Neural cell (in vitro differentiated cells): ENCODE measurements around the gene VPS26B. TPM values are rescaled to one million over a fixed set of nuclear protein-coding genes. Genes with fewer than 3 reads are reported as not detected.

Experiments used
- H2AFZ ChIP-seq: fragments of 200-600, 300-800 bp; sonication (generic), shearing (Covaris generic); 2 replicates; pipeline ENCODE4 v1.6.0; 2014; ENCODE audit warnings: low read depth, mild to moderate bottlenecking, antibody characterized with exemption, low read length, moderate library complexity
- H3F3A ChIP-seq: fragments of 200-600 bp; shearing (Covaris generic); 2 replicates; pipeline ENCODE4 v1.6.1; 2016; ENCODE audit warnings: mild to moderate bottlenecking, moderate library complexity, mixed read lengths, antibody characterized with exemption, low read length; ENCODE audit not compliant: insufficient read depth, poor library complexity, severe bottlenecking
- H3K27ac ChIP-seq: fragments of 200-600, 300-800 bp; sonication (generic), shearing (Covaris generic); 2 replicates; pipeline ENCODE4 v1.5.1; 2014; ENCODE audit warnings: mild to moderate bottlenecking, low read length, moderate library complexity
- H3K27me3 ChIP-seq: fragments of 300-800, 200-600 bp; sonication (generic), shearing (Covaris generic); 2 replicates; pipeline ENCODE4 v1.6.0; 2014; ENCODE audit warnings: mild to moderate bottlenecking, low read depth, low read length, moderate library complexity; ENCODE audit not compliant: insufficient read depth
- H3K36me3 ChIP-seq: fragments of 300-800, 200-600 bp; sonication (generic), shearing (Covaris generic); 2 replicates; pipeline ENCODE4 v1.5.1; 2014; ENCODE audit warnings: mild to moderate bottlenecking, antibody characterized with exemption, low read length, moderate library complexity; ENCODE audit not compliant: insufficient read depth
- H3K4me2 ChIP-seq: fragments of 300-800, 200-600 bp; sonication (generic), shearing (Covaris generic); 2 replicates; pipeline ENCODE4 v1.6.0; 2014; ENCODE audit warnings: mild to moderate bottlenecking, low read length
- H3K4me3 ChIP-seq: fragments of 300-800, 200-600 bp; sonication (generic), shearing (Covaris generic); 2 replicates; pipeline ENCODE4 v1.5.1; 2014; ENCODE audit warnings: mild to moderate bottlenecking, low read length, moderate library complexity
- H3K79me2 ChIP-seq: fragments of 200-600 bp; shearing (Covaris generic); replicated peaks from 2 replicates; pipeline ENCODE4 v1.6.0; 2014; ENCODE audit warnings: mild to moderate bottlenecking, low read length, moderate library complexity; ENCODE audit not compliant: insufficient read depth
- H3K9ac ChIP-seq: fragments of 300-800, 200-600 bp; sonication (generic), shearing (Covaris generic); 2 replicates; pipeline ENCODE4 v1.6.1; 2016; ENCODE audit warnings: mild to moderate bottlenecking, low read length, mixed read lengths
- H3K9me2 ChIP-seq: fragments of 200-600 bp; shearing (Covaris generic); 2 replicates; pipeline ENCODE4 v1.6.1; 2016; ENCODE audit warnings: mild to moderate bottlenecking, low read length, mixed read lengths; ENCODE audit not compliant: insufficient read depth
- H3K9me3 ChIP-seq: fragments of 200-600, 300-800 bp; sonication (generic), shearing (Covaris generic); 2 replicates; pipeline ENCODE4 v1.6.1; 2016; ENCODE audit warnings: mild to moderate bottlenecking, mixed run types, low read length, moderate library complexity, mixed read lengths
- H4K20me1 ChIP-seq: fragments of 200-600 bp; shearing (Covaris generic); 2 replicates; pipeline ENCODE4 v1.6.1; 2016; ENCODE audit warnings: mild to moderate bottlenecking, mixed run types; ENCODE audit not compliant: insufficient read depth
- CTCF ChIP-seq: fragments of 450-650 bp; IDR thresholded peaks from 2 replicates; pipeline ENCODE4 v1.5.1; 2014; ENCODE audit warnings: antibody characterized with exemption, mild to moderate bottlenecking, moderate library complexity; ENCODE audit not compliant: poor library complexity, severe bottlenecking
- EP300 ChIP-seq: fragments of 450-650 bp; conservative IDR thresholded peaks from 2 replicates; pipeline ENCODE4 v1.6.1; 2014; ENCODE audit warnings: antibody characterized with exemption, mild to moderate bottlenecking, moderate library complexity; ENCODE audit not compliant: poor library complexity, severe bottlenecking
- EZH2 ChIP-seq: fragments of 200-600, 300-800 bp; shearing (Covaris generic), sonication (generic); IDR thresholded peaks from 2 replicates; pipeline ENCODE4 v1.6.1; 2014; ENCODE audit warnings: antibody characterized with exemption, low read length, borderline replicate concordance, mild to moderate bottlenecking; ENCODE audit not compliant: insufficient read depth, poor library complexity, severe bottlenecking
- MXI1 ChIP-seq: fragments of 450-650 bp; conservative IDR thresholded peaks from 2 replicates; pipeline ENCODE4 v1.6.1; 2014; ENCODE audit warnings: antibody characterized with exemption, mild to moderate bottlenecking; ENCODE audit not compliant: poor library complexity, severe bottlenecking
- POLR2AphosphoS5 ChIP-seq: IDR thresholded peaks from 2 replicates; pipeline ENCODE4 v1.6.1; 2012
- RAD21 ChIP-seq: fragments of 450-650 bp; conservative IDR thresholded peaks from 2 replicates; pipeline ENCODE4 v1.6.1; 2014; ENCODE audit warnings: antibody characterized with exemption, mild to moderate bottlenecking, moderate library complexity
- REST ChIP-seq: IDR thresholded peaks from 2 replicates; pipeline ENCODE4 v1.6.1; 2012; ENCODE audit warnings: borderline replicate concordance
- SMC3 ChIP-seq: fragments of 450-650 bp; conservative IDR thresholded peaks from 2 replicates; pipeline ENCODE4 v1.6.1; 2014; ENCODE audit warnings: antibody characterized with exemption, mild to moderate bottlenecking, moderate library complexity; ENCODE audit not compliant: poor library complexity
- TAF1 ChIP-seq: IDR thresholded peaks from 2 replicates; pipeline ENCODE4 v1.6.1; 2012; ENCODE audit warnings: low read depth
- polyA plus RNA-seq: library from polyadenylated mRNA; depleted of rRNA; stranded (reverse); fragments of >200 nt; gene quantifications from 2 replicates; pipeline ENCODE4 v1.2.3, GENCODE V29; 2014

VPS26B gene
- polyA plus RNA-seq, 1 donor from 2014 or later: 72.6 TPM

GRCh38 chr11:134267966-134268365 lies 43.5 kb downstream of the VPS26B start:
- H3F3A ChIP-seq: no peaks in the 10 kb centered on the region
- TF ChIP-seq TAF1: no peak
- TF ChIP-seq CTCF: no peak
- TF ChIP-seq SMC3: no peak
- no peak for TF ChIP-seq POLR2AphosphoS5
- TF ChIP-seq RAD21: no peak
- TF ChIP-seq REST: no peak
- no peak for TF ChIP-seq EP300
- TF ChIP-seq MXI1: no peak
- TF ChIP-seq EZH2: no peak
- no peak overlapping the region for H3K27ac ChIP-seq
- H2AFZ ChIP-seq: no peak overlapping the region
- peaks cover 4% of the 10 kb centered on the region for H3K36me3 ChIP-seq
- no peak overlapping the region for H3K4me3 ChIP-seq
- no peaks in the 10 kb centered on the region for H3K27me3 ChIP-seq
- H3K79me2 ChIP-seq: no peaks in the 10 kb centered on the region
- H4K20me1 ChIP-seq: no peaks in the 10 kb centered on the region
- no peaks in the 10 kb centered on the region for H3K9me3 ChIP-seq
- no peaks in the 10 kb centered on the region for H3K9me2 ChIP-seq
- H3K4me2 ChIP-seq: no peak overlapping the region
- H3K9ac ChIP-seq: no peak overlapping the region

- TF ChIP-seq CTCF (no peak), REST (no peak), TAF1 (no peak), SMC3 (no peak), MXI1 (no peak), EZH2 (no peak), RAD21 (no peak), EP300 (no peak), POLR2AphosphoS5 (no peak)
- H2AFZ ChIP-seq: no peak overlapping the region
- H3K4me3 ChIP-seq: no peak overlapping the region
- no peaks in the 10 kb centered on the region for H4K20me1 ChIP-seq
- no peak overlapping the region for H3K4me2 ChIP-seq
- H3K36me3 ChIP-seq: peaks cover 1% of the 10 kb centered on the region
- no peak overlapping the region for H3K9ac ChIP-seq
- H3F3A ChIP-seq: no peaks in the 10 kb centered on the region
- H3K27ac ChIP-seq: no peak overlapping the region
- H3K79me2 ChIP-seq: no peaks in the 10 kb centered on the region
- no peaks in the 10 kb centered on the region for H3K9me3 ChIP-seq
- H3K27me3 ChIP-seq: peaks cover 21% of the 10 kb centered on the region
- H3K9me2 ChIP-seq: no peaks in the 10 kb centered on the region
Observed at GRCh38 chr11:134270250-134270714, 45.8 kb downstream of the VPS26B start.
